ENCODE data around the gene AGAP3. TPM values are rescaled to one million over a fixed set of nuclear protein-coding genes. Genes with fewer than 3 reads are reported as not detected.

AGAP3 gene
- total RNA-seq, 3 donors from 2014 or later: 29.7 to 46.3 (median 35.1) TPM

DNA sequence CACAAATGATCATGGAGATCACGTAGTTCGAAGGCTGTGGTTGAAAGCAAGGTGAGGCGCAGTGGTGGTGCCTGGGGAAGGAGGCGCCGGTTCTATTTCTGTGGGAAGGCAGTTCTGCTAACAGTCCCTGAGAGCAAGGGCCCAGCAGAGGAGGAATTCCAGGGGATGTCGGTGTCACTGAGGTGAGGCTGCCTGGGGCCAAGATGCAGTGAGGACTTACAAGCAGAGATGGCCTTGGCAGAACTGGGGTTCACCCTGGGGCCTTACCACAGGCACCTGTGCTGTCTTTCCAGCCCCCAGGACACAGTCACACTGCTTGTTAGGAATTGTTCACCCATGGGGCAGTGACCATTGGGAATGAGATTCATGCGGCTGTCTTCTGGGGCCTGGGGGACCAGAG is 54.6 kb downstream of the AGAP3 start:
- Mint-ChIP-seq H3K27me3 (ENCODE audit: low read depth) (no peaks in the 10 kb centered on the region), H3K4me1 (ENCODE audit: low read depth) (no peaks in the 10 kb centered on the region), H3K9me3 (no peaks in the 10 kb centered on the region), H3K4me3 (no peak overlapping the region), H3K36me3 (ENCODE audit: insufficient read depth) (peaks cover 18% of the 10 kb centered on the region)
- DNase-seq (no peak), ATAC-seq (no peak)

DNA sequence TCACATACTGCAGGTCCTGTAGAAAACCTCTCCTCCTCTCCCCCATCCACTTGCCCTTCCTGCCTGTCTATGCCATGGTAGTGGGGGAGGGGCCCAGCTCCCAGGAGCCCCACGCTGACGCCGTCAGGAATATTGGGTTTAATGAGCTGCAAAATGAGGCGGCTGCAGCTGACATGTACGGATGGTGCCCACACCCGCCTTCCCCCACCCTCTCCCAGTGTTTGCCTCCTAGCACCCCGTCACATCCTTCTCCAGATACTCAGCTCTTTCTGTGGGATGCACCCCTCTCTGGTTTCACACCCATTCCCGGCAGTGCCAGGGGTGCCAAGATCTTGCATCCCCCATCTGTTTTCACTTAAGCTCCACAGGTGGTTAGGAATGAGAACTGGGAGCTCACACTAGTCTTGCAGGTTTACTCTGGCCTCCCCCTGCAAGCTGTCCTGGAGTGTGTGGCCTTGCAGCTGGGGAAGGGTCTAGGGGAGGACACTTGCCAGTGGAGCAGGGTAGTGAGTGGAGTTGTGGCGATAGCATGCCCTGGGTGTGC is 55.1 kb downstream of the AGAP3 start:
- peaks cover 16% of the 10 kb centered on the region for H3K36me3 Mint-ChIP-seq (ENCODE audit: insufficient read depth)
- DNase-seq (no peak), ATAC-seq (no peak)
- H3K27me3 Mint-ChIP-seq (ENCODE audit: low read depth): no peaks in the 10 kb centered on the region
- no peak overlapping the region for H3K4me3 Mint-ChIP-seq
- no peaks in the 10 kb centered on the region for H3K9me3 Mint-ChIP-seq
- no peaks in the 10 kb centered on the region for H3K4me1 Mint-ChIP-seq (ENCODE audit: low read depth)

- no peaks in the 10 kb centered on the region for H3K4me1 Mint-ChIP-seq (ENCODE audit: low read depth)
- H3K4me3 Mint-ChIP-seq: no peak overlapping the region
- peaks cover 13% of the 10 kb centered on the region for H3K36me3 Mint-ChIP-seq (ENCODE audit: insufficient read depth)
- H3K27me3 Mint-ChIP-seq (ENCODE audit: low read depth): no peaks in the 10 kb centered on the region
- ATAC-seq (no peak), DNase-seq (no peak)
- H3K9me3 Mint-ChIP-seq: no peaks in the 10 kb centered on the region
Measured at GRCh38 chr7:151141855-151142685, 55.8 kb downstream of the AGAP3 start.

GRCh38 chr7:151142686-151143040 is 56.4 kb downstream of the AGAP3 start:
- DNase-seq (no peak), ATAC-seq (no peak)
- Mint-ChIP-seq H3K4me3 (no peak overlapping the region), H3K27me3 (ENCODE audit: low read depth) (no peaks in the 10 kb centered on the region), H3K4me1 (ENCODE audit: low read depth) (no peaks in the 10 kb centered on the region), H3K9me3 (no peaks in the 10 kb centered on the region), H3K36me3 (ENCODE audit: insufficient read depth) (peaks cover 13% of the 10 kb centered on the region)

GRCh38 chr7:151143261-151144015 is 57.2 kb downstream of the AGAP3 start:
- no peak overlapping the region for H3K4me3 Mint-ChIP-seq
- no peaks in the 10 kb centered on the region for H3K9me3 Mint-ChIP-seq
- no peak for DNase-seq
- no peaks in the 10 kb centered on the region for H3K4me1 Mint-ChIP-seq (ENCODE audit: low read depth)
- ATAC-seq: no peak
- peaks cover 13% of the 10 kb centered on the region for H3K36me3 Mint-ChIP-seq (ENCODE audit: insufficient read depth)
- peaks cover 3% of the 10 kb centered on the region for H3K27me3 Mint-ChIP-seq (ENCODE audit: low read depth)

DNA sequence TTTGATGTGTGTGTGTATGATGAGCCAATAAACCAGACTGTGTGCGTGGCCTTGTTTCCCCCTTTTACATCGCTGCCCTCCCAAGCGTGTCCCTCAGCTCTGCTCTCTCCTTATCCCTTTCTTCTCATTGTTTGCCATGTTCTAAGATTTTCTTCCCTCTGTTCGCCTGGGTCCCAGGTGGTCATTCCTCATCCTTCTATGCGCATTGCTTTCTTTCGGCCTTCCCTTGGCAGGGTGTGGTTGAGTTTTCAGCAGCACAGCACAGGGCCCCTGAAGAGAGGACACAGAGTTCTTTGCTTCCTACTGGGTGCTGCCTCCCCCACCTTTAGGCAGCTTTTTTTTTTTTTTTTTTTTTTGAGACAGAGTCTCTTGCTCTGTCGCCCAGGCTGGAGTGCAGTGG is 58.1 kb downstream of the AGAP3 start:
- peaks cover 10% of the 10 kb centered on the region for H3K36me3 Mint-ChIP-seq (ENCODE audit: insufficient read depth)
- DNase-seq (no peak), ATAC-seq (no peak)
- peaks cover 7% of the 10 kb centered on the region for H3K27me3 Mint-ChIP-seq (ENCODE audit: low read depth)
- H3K9me3 Mint-ChIP-seq: no peaks in the 10 kb centered on the region
- no peaks in the 10 kb centered on the region for H3K4me1 Mint-ChIP-seq (ENCODE audit: low read depth)
- H3K4me3 Mint-ChIP-seq: no peak overlapping the region

DNA sequence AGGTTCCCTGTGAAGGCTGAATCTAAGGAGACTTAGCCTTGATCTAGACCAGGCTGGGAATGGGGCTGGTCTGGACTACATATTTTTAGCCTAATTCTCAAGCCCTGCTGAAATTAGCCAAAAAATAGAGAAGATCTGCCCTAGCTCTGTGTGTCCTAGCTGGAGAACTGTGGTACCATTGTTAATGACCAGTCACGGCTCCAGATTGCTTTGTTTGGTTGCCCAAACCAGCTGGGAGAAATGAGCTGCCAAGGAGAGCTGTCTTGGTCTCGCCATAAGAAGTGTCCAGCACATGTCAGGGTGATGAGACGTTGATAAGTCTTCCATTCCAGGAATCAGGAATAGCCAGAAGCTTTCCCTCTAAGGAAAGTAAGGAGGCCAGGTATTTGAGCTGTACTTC is 60.5 kb downstream of the AGAP3 start:
- DNase-seq: no peak
- Mint-ChIP-seq H3K4me3 (no peak overlapping the region), H3K36me3 (ENCODE audit: insufficient read depth) (peaks cover 6% of the 10 kb centered on the region), H3K4me1 (ENCODE audit: low read depth) (no peaks in the 10 kb centered on the region), H3K9me3 (no peaks in the 10 kb centered on the region), H3K27me3 (ENCODE audit: low read depth) (peaks cover 12% of the 10 kb centered on the region)
- ATAC-seq: no peak

GRCh38 chr7:151148319-151149259 is 62.3 kb downstream of the AGAP3 start:
- DNase-seq (no peak), ATAC-seq (no peak)
- Mint-ChIP-seq H3K4me3 (no peak overlapping the region), H3K4me1 (ENCODE audit: low read depth) (no peaks in the 10 kb centered on the region), H3K27me3 (ENCODE audit: low read depth) (peaks cover 12% of the 10 kb centered on the region), H3K36me3 (ENCODE audit: insufficient read depth) (peaks cover 5% of the 10 kb centered on the region), H3K9me3 (no peaks in the 10 kb centered on the region)

DNA sequence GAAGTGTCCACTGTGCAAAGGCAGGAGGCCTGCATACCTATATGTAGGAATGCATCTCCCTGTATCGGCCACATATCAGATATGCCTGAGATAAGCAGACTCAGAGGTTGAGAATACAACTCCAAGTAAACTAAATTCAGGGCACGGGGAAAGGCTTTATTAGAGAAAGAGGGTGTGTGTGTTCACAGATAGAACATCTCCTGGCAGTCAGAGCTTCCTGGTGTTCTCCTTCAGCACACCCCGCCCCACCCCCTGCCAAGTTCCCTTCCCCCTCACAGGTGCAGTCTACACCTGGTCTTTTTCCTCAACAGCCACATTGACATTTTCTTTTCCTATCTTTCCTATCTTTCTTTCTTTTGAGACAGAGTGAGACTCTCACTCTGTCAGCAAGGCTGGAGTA is 64.1 kb downstream of the AGAP3 start:
- DNase-seq (no peak), ATAC-seq (no peak)
- H3K4me3 Mint-ChIP-seq: no peak overlapping the region
- peaks cover 22% of the 10 kb centered on the region for H3K27me3 Mint-ChIP-seq (ENCODE audit: low read depth)
- no peaks in the 10 kb centered on the region for H3K4me1 Mint-ChIP-seq (ENCODE audit: low read depth)
- H3K9me3 Mint-ChIP-seq: no peaks in the 10 kb centered on the region
- no peaks in the 10 kb centered on the region for H3K36me3 Mint-ChIP-seq (ENCODE audit: insufficient read depth)

DNA sequence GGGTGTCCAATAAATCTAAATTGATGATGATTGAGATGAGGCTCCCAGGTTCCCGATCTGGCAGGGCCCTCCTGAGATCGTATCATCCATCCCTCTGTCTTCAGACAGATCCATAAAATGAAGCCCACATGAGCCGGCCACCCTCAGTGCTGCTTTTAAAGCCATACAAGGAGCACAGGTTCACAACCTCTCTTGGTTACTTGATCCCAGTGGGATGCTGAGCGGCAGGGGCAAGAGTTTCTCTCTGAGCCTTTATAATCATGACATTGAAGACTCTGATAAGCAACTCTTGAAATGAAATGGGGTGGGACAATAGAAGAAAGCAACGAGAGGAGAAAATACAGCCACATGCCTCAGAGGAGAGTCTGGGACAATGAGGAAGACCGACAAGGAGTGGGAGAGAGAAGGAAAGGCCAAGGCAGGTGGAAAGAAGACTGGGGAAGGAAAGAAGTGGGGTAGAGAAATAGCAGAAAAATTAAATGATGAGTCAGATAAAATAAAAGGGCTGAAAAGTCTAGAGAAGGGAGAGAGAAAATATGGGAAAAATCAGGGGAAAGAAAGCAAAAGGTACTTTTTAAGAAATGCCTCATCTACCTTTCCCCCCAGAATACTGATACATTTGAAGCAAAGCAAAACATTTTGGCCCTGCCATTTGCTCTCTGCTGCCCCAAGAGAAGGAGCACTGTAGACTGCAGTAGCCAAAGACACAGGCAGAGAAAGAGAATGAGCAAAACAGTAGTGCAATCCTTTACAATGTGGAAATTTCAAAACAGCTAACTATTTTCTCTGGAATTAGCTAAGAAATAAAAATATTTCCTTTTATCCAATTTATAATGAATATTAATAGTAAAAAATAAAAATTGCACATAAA is 66.6 kb downstream of the AGAP3 start:
- Mint-ChIP-seq H3K9me3 (no peaks in the 10 kb centered on the region), H3K36me3 (ENCODE audit: insufficient read depth) (no peaks in the 10 kb centered on the region), H3K4me3 (no peak overlapping the region), H3K27me3 (ENCODE audit: low read depth) (peaks cover 36% of the 10 kb centered on the region), H3K4me1 (ENCODE audit: low read depth) (no peaks in the 10 kb centered on the region)
- ATAC-seq (no peak), DNase-seq (no peak)

DNA sequence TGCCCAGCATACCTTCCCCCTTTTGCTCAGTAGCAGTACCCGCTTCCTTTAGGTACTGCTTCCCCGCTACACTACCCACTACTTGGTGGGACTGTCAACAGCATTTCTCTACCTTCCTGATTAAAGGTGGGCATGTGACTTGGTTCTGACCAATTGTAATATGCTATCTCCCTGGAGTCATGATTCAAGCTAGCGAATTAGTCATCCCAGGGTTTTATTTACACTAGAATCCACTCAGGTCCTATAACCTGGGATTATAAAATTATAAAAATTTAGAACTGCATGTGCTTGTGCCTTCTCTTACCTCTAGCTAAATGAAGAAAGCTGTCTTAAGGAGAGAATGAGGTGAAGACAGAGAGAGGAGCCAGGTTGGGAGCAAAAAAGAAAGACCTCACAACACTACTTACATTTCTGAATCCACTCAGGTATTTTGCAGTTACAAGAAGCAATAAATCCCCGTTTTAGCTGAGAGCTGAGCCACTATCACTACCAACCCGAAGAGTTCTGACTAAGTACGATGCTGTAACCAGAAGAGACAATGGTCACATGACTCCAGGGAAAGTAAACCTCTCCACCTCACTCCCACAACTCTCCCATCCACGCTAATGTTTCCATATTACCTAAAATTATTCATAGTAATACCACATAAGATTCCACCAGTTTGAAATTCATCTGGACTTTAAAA is 71.5 kb downstream of the AGAP3 start:
- Mint-ChIP-seq H3K36me3 (ENCODE audit: insufficient read depth) (no peaks in the 10 kb centered on the region), H3K27me3 (ENCODE audit: low read depth) (peaks cover 28% of the 10 kb centered on the region), H3K9me3 (no peaks in the 10 kb centered on the region), H3K4me1 (ENCODE audit: low read depth) (no peaks in the 10 kb centered on the region), H3K4me3 (no peak overlapping the region)
- DNase-seq (no peak), ATAC-seq (no peak)

DNA sequence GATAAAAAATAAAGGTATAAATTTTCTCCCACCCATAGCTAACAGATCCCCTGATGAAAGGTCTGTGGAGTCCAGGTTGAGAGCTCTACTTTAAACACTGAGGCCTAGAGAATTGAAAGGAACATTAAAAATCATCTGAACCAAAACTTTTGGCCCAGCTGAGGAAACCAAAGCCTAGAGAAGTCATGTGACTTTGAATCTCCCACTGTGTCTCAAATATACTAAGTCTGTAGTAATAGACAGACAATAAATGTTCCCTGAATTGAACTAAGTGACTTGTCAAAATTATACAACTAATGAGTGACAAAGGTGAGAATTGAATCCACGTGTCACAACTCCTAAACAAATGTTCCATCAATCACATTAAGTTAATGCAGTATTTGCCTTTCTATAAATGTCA is 75.5 kb downstream of the AGAP3 start:
- Mint-ChIP-seq H3K36me3 (ENCODE audit: insufficient read depth) (no peaks in the 10 kb centered on the region), H3K4me1 (ENCODE audit: low read depth) (peaks cover 2% of the 10 kb centered on the region), H3K27me3 (ENCODE audit: low read depth) (peaks cover 7% of the 10 kb centered on the region), H3K4me3 (no peak overlapping the region), H3K9me3 (no peaks in the 10 kb centered on the region)
- ATAC-seq (no peak), DNase-seq (no peak)

GRCh38 chr7:151166629-151167196 is 80.4 kb downstream of the AGAP3 start:
- H3K4me3 Mint-ChIP-seq: peak overlapping the region; percentile 30
- peaks cover 22% of the 10 kb centered on the region for H3K27me3 Mint-ChIP-seq (ENCODE audit: low read depth)
- DNase-seq (no peak), ATAC-seq (peak in 1 of 2 donors; percentile 15)
- no peaks in the 10 kb centered on the region for H3K9me3 Mint-ChIP-seq
- H3K36me3 Mint-ChIP-seq (ENCODE audit: insufficient read depth): no peaks in the 10 kb centered on the region
- peaks cover 7% of the 10 kb centered on the region for H3K4me1 Mint-ChIP-seq (ENCODE audit: low read depth)
